Adipocyte (in vitro differentiated cells): ENCODE measurements around the gene DLEC1.

Experiments used
- DNase-seq: peaks from one replicate; pipeline ENCODE4 v3.0.0-alpha.2; 2015; ENCODE audit warnings: low read depth
- H3K27me3 ChIP-seq: replicated peaks from 2 replicates; pipeline ENCODE4 v1.7.0; 2013; ENCODE audit warnings: mild to moderate bottlenecking, low read length, moderate library complexity; ENCODE audit not compliant: control insufficient read depth, insufficient read depth
- H3K36me3 ChIP-seq: 2 replicates; pipeline ENCODE4 v1.7.0; 2013; ENCODE audit warnings: low read length, mild to moderate bottlenecking, moderate library complexity; ENCODE audit not compliant: control insufficient read depth, insufficient read depth, severe bottlenecking
- H3K4me1 ChIP-seq: 2 replicates; pipeline ENCODE4 v1.7.0; 2013; ENCODE audit warnings: mild to moderate bottlenecking, low read length, moderate library complexity; ENCODE audit not compliant: control insufficient read depth, insufficient read depth
- H3K4me3 ChIP-seq: 2 replicates; pipeline ENCODE4 v1.7.0; 2013; ENCODE audit warnings: mild to moderate bottlenecking, low read length, moderate library complexity
- H3K9ac ChIP-seq: 2 replicates; pipeline ENCODE4 v1.7.0; 2013; ENCODE audit warnings: mild to moderate bottlenecking, low read length, moderate library complexity
- H3K9me3 ChIP-seq: 2 replicates; pipeline ENCODE4 v1.7.0; 2013; ENCODE audit warnings: mild to moderate bottlenecking, low read length, moderate library complexity; ENCODE audit not compliant: control insufficient read depth

DLEC1 gene

GRCh38 chr3:38121832-38122461 lies 82.9 kb downstream of the DLEC1 start:
- no peak overlapping the region for H3K4me3 ChIP-seq
- DNase-seq, result no peak
- no peaks in the 10 kb centered on the region for H3K27me3 ChIP-seq
- no peak overlapping the region for H3K9ac ChIP-seq
- H3K4me1 ChIP-seq, result no peaks in the 10 kb centered on the region
- peaks cover 67% of the 10 kb centered on the region for H3K36me3 ChIP-seq
- H3K9me3 ChIP-seq, result no peaks in the 10 kb centered on the region

DNA sequence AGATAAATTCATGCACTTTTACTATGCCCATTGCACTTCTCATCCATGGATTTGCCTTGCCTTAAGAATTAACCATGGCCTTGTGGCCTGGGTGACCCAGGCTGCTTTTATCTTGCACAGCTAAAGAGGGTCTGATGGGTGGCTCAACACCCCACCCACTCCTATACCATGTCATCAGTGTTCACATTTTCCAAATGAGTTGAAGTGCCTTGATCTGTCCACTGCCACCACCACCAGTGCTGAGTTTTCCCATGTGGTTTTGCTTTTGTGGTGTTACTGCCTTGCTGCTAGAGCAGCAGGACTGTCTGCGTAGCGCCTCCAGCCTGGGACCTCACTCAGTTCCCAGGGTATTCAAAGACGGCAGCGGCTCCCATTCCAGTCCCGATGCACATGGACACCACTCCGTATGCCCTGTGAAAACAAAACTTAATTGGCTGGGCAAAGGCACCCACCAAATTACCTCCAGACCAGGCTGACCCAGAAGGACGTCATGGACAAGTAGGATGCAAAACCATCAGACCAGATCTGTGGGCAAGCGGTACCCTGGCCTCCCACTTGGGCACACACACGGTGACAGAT lies 83.8 kb downstream of the DLEC1 start:
- DNase-seq, result no peak
- Histone ChIP-seq H3K4me3 (no peak overlapping the region), H3K27me3 (no peaks in the 10 kb centered on the region), H3K36me3 (peaks cover 76% of the 10 kb centered on the region), H3K4me1 (no peaks in the 10 kb centered on the region), H3K9me3 (no peaks in the 10 kb centered on the region), H3K9ac (no peak overlapping the region)

DNA sequence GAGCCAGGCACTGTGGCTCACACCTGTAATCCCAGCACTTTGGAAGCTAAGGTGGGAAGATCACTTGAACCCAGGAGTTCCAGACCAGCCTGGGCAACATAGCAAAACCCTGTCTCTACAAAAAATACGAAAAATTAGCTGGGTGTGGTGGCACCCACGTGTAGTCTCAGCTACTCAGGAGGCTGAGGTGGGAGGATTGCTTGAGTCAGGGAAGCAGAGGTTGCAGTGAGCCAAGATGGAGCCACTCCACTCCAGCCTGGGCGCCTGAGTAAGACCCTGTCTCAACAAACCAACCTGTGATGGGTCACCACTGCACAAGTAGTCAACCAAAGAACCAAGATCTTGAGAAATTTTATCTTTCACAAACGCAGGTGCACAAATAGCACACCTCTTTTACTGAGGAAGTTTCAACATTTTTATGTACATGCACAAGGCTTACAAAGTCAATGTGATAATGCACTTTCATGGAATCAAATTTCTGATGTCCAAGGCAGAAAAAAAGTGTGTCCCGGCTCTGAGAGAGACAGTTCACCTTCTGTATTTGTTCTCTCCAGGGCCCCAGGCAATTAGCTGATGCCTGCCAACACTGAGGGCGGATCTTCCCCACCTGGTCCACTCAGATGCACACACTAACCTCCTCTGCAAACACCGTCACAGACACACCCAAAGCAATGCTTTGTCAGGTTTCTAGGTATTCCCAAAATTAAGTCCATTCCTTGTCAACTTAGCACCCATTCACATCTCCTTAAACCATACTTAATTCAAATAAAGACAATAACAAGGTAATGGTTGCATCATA lies 85.5 kb downstream of the DLEC1 start:
- DNase-seq, result no peak
- peaks cover 2% of the 10 kb centered on the region for H3K4me1 ChIP-seq
- no peaks in the 10 kb centered on the region for H3K9me3 ChIP-seq
- H3K36me3 ChIP-seq, result peaks cover 91% of the 10 kb centered on the region
- no peaks in the 10 kb centered on the region for H3K27me3 ChIP-seq
- no peak overlapping the region for H3K9ac ChIP-seq
- H3K4me3 ChIP-seq, result no peak overlapping the region

- no peak overlapping the region for H3K4me3 ChIP-seq
- H3K4me1 ChIP-seq, result peaks cover 5% of the 10 kb centered on the region
- peaks cover 94% of the 10 kb centered on the region for H3K36me3 ChIP-seq
- no peaks in the 10 kb centered on the region for H3K9me3 ChIP-seq
- DNase-seq, result no peak
- no peaks in the 10 kb centered on the region for H3K27me3 ChIP-seq
- no peak overlapping the region for H3K9ac ChIP-seq
Measured at GRCh38 chr3:38125305-38126120, 86.5 kb downstream of the DLEC1 start.

DNA sequence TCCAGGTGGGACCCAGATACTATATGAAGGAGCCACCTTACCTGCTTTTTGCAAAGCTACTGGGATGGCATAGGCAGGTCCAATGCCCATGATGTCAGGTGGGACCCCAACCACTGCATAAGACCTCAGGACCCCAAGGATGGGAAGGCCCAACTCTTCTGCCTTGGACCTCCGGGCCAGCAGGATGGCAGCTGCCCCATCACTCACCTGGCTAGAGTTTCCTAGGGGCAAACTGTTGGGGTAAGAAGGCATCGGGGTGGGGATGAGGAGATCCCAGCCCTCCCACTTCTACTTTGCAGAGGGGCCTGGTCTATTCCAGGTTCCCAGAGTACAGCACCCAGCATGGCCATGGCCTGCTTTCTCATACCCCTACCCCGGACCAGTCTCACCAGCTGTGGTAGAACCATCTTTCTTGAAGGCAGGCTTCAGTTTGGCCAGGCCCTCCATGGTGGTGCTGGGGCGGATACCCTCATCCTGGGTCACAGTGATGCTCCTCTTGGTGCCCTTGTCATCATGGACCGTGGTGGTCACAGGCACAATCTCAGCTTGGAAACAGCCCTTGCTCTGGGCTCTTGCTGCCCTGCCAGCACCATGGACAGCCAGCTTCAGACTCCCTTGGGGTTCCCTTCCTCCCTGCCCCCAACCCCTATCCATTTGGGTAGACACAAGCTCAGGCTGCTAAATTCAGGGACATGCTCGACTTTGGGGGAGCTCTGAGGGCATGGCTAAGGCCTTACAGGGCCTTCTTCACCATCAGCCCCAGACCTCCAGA lies 87.3 kb downstream of the DLEC1 start:
- Histone ChIP-seq H3K9ac (no peak overlapping the region), H3K4me1 (peaks cover 10% of the 10 kb centered on the region), H3K36me3 (peaks cover 94% of the 10 kb centered on the region), H3K4me3 (no peak overlapping the region), H3K27me3 (no peaks in the 10 kb centered on the region), H3K9me3 (no peaks in the 10 kb centered on the region)
- DNase-seq, result no peak

DNA sequence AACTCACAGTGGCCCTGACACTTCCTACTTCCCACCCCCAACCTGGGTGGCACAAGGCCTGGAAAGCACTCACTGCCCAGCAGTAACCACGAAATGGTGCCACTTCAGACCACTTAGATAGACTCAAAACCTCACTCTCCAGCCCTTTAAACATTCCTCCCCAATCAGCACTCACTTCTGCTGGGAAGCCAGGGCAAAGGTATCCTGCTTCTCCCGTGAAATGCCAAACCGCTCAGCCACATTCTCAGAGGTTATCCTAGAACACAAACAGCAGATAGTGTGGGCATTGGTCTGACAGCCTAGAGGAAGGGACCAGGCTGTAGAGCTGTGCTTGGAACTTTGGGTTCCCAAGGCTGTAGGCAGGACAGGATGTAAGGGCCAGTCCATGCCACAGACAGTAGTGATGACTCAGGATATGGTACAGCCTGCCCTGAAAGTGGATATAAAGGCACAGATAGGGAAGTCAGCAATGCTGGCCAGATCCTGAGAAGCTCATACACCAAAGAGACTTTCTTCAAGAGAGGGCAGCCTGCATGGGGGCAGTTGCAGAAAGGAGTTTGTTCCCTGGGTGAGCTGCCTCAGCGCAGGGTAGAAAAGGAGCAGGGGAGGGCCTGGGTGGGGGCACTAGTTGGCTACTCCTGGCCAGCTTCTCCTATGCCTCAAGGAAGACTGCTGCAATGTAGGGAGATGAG lies 88.7 kb downstream of the DLEC1 start:
- Histone ChIP-seq H3K4me1 (peaks cover 10% of the 10 kb centered on the region), H3K4me3 (no peak overlapping the region), H3K36me3 (peaks cover 94% of the 10 kb centered on the region), H3K9me3 (no peaks in the 10 kb centered on the region), H3K27me3 (no peaks in the 10 kb centered on the region), H3K9ac (no peak overlapping the region)
- no peak for DNase-seq

DNA sequence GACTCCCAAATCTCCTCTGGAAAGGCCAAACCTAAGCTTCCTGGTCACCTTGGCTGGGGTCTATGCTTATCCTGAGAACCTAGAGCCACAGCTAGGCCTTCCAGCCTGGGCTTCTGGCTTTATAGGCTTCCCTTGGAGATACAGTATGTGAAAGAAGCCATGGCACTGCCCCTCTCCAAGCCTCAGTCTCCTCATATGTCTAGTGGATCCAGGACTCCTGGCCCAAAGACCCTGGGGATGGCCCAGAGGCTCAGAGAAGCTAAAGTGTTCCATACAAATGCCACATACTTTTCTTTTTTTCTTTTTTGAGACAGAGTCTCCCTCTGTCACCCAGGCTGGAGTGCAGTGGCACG lies 89.3 kb downstream of the DLEC1 start:
- no peak overlapping the region for H3K9ac ChIP-seq
- peaks cover 13% of the 10 kb centered on the region for H3K4me1 ChIP-seq
- H3K36me3 ChIP-seq, result peaks cover 94% of the 10 kb centered on the region
- no peaks in the 10 kb centered on the region for H3K9me3 ChIP-seq
- H3K4me3 ChIP-seq, result no peak overlapping the region
- no peak for DNase-seq
- H3K27me3 ChIP-seq, result no peaks in the 10 kb centered on the region

DNA sequence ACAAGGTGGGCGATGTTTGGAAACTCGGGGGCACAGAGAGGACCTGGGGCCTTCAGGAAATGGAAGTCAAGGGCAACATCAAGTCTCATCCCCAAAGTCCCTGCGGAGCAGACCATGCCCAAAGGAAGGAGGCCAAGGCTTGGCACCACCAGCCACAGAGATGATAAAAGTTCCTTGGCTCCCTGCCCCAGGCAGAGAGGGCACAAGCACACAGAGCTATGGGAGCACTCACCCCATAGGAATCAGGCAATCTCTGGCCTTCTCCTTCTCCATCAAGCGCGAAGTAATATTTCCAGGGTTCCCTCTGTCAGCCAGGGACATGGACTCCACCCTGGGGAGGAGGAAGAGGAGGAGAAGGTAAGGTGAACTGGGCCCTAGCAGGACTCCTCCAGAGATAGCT lies 90.0 kb downstream of the DLEC1 start:
- DNase-seq, result no peak
- Histone ChIP-seq H3K4me1 (peaks cover 21% of the 10 kb centered on the region), H3K4me3 (no peak overlapping the region), H3K9ac (no peak overlapping the region), H3K36me3 (peaks cover 96% of the 10 kb centered on the region), H3K27me3 (no peaks in the 10 kb centered on the region), H3K9me3 (no peaks in the 10 kb centered on the region)

DNA sequence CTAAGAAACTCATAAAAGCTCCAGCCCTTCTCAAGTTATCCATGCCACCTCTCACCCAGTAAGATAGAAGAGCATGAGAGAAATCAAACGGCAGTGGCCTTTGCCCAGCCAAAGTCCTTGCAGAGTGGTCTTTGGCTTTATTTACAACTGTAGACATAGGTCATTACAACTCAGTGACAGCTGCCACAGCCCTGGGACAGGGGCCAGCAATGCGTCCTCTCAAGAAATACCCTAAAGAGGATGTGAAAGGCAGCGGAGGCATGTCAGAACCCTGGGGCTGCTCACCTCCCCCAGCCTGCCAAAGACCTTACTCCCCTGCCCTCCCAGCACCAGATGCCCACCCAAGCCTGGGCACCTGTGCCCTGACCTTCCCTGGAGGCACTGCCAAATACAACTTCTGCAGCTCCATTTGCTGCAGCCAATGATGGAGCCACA lies 91.6 kb downstream of the DLEC1 start:
- Histone ChIP-seq H3K9ac (no peak overlapping the region), H3K4me3 (no peak overlapping the region), H3K4me1 (peaks cover 32% of the 10 kb centered on the region), H3K27me3 (no peaks in the 10 kb centered on the region), H3K9me3 (no peaks in the 10 kb centered on the region), H3K36me3 (peaks cover 86% of the 10 kb centered on the region)
- DNase-seq, result no peak

GRCh38 chr3:38131621-38132369 lies 92.8 kb downstream of the DLEC1 start:
- peak; percentile 45 for DNase-seq
- Histone ChIP-seq H3K9ac (no peak overlapping the region), H3K4me1 (peaks cover 36% of the 10 kb centered on the region), H3K9me3 (no peaks in the 10 kb centered on the region), H3K4me3 (no peak overlapping the region), H3K36me3 (peaks cover 75% of the 10 kb centered on the region), H3K27me3 (no peaks in the 10 kb centered on the region)
